GM23338 (cell line): Measurements from ENCODE around the gene PRAMEF17. TPM values are rescaled to one million over a fixed set of nuclear protein-coding genes. Genes with fewer than 3 reads are reported as not detected.
"Not testable (repeated sequence)": the region's sequence is repeated elsewhere in the genome, so short reads cannot be mapped to it uniquely, and the experiment has no call there.

Experiments used
- ATAC-seq: fragments of 200-7000 bp; cut with Tn5 transposase; 3 replicates; pipeline ENCODE4 v1.9.1; 2020
- DNase-seq: peaks from one replicate; pipeline ENCODE4 v3.0.0-alpha.2; 2015; ENCODE audit warnings: low spot score
- H2AFZ ChIP-seq: fragments of 200-600 bp; sonication (generic); 2 replicates; pipeline ENCODE4 v1.8.0; 2016; ENCODE audit warnings: antibody characterized with exemption, mild to moderate bottlenecking, moderate library complexity
- H3F3A ChIP-seq: fragments of 200-600 bp; sonication (generic); replicated peaks from 2 replicates; pipeline ENCODE4 v1.8.0; 2017; ENCODE audit warnings: antibody characterized with exemption, mixed run types, low read depth
- H3K27ac ChIP-seq: fragments of 200-600 bp; sonication (generic); 2 replicates; pipeline ENCODE4 v1.6.1; 2016; ENCODE audit warnings: low read depth
- H3K27me3 ChIP-seq: fragments of 200-600 bp; sonication (generic); 2 replicates; pipeline ENCODE4 v1.8.0; 2016; ENCODE audit warnings: mild to moderate bottlenecking, mixed run types, moderate library complexity; ENCODE audit not compliant: insufficient read depth
- H3K36me3 ChIP-seq: fragments of 200-600 bp; sonication (generic); 2 replicates; pipeline ENCODE4 v1.8.0; 2016; ENCODE audit warnings: mild to moderate bottlenecking; ENCODE audit not compliant: insufficient read depth
- H3K4me1 ChIP-seq: fragments of 200-600 bp; sonication (generic); 2 replicates; pipeline ENCODE4 v1.8.0; 2016; ENCODE audit warnings: mild to moderate bottlenecking, moderate library complexity; ENCODE audit not compliant: insufficient read depth
- H3K4me2 ChIP-seq: fragments of 200-600 bp; sonication (generic); 2 replicates; pipeline ENCODE4 v1.7.1; 2017; ENCODE audit warnings: mixed run types
- H3K4me3 ChIP-seq: fragments of 200-600 bp; sonication (generic); 2 replicates; pipeline ENCODE4 v1.6.1; 2016; ENCODE audit warnings: mixed run types
- H3K79me2 ChIP-seq: fragments of 200-600 bp; sonication (generic); replicated peaks from 2 replicates; pipeline ENCODE4 v1.8.0; 2017; ENCODE audit warnings: mild to moderate bottlenecking; ENCODE audit not compliant: insufficient read depth
- H3K9me2 ChIP-seq: fragments of 200-600 bp; sonication (generic); 2 replicates; pipeline ENCODE4 v1.8.0; 2017; ENCODE audit not compliant: insufficient read depth
- H4K20me1 ChIP-seq: fragments of 200-600 bp; sonication (generic); replicated peaks from 2 replicates; pipeline ENCODE4 v1.8.0; 2017; ENCODE audit warnings: mild to moderate bottlenecking; ENCODE audit not compliant: insufficient read depth
- H3K27ac Mint-ChIP-seq: 2 replicates; pipeline ENCODE4 v1.8.0; 2020; ENCODE audit warnings: inconsistent platforms, mild to moderate bottlenecking, moderate library complexity, mixed read lengths
- H3K27me3 Mint-ChIP-seq: 3 replicates; pipeline ENCODE4 v1.8.0; 2022; ENCODE audit warnings: low read depth, mild to moderate bottlenecking, moderate library complexity, mixed read lengths, inconsistent platforms; ENCODE audit not compliant: insufficient read depth, poor library complexity
- H3K36me3 Mint-ChIP-seq: 3 replicates; pipeline ENCODE4 v1.8.0; 2021; ENCODE audit warnings: low read depth, mild to moderate bottlenecking, inconsistent platforms, moderate library complexity, mixed read lengths
- H3K4me1 Mint-ChIP-seq: 3 replicates; pipeline ENCODE4 v1.8.0; 2020; ENCODE audit warnings: mild to moderate bottlenecking, inconsistent platforms, mixed read lengths
- H3K4me3 Mint-ChIP-seq: 3 replicates; pipeline ENCODE4 v1.8.0; 2021; ENCODE audit warnings: moderate library complexity, mild to moderate bottlenecking, inconsistent platforms, mixed read lengths
- H3K9me3 Mint-ChIP-seq: 3 replicates; pipeline ENCODE4 v1.8.0; 2020; ENCODE audit warnings: moderate library complexity, mild to moderate bottlenecking, inconsistent platforms, mixed read lengths
- polyA plus RNA-seq: library from polyadenylated mRNA; unstranded; fragments of >200 nt; fragmentation: Nextera tagmentation; extraction: Ambion mirVana; gene quantifications from 2 replicates; pipeline ENCODE4 v1.2.1, GENCODE V29; 2016
- total RNA-seq: library from RNA; depleted of rRNA; stranded (reverse); fragments of >200 nt; shearing (Covaris generic); gene quantifications from 2 replicates; pipeline ENCODE4 v1.2.3, GENCODE V29; 2014
- TF ChIP-seq, protein P1 (sequence below), 2 experiments: fragments of 200-600 bp in 1 of 2; sonication (generic) in 1 of 2; conservative IDR thresholded peaks; 2 replicates each; pipeline versions ENCODE4 v1.5.1 to v1.6.1; 2016 to 2017; ENCODE audit warnings: antibody characterized with exemption in 2 of 2, low read depth in 2 of 2, mild to moderate bottlenecking in 2 of 2, moderate library complexity in 1 of 2

The PRAMEF17 gene
- total and polyA plus RNA-seq, 2 experiments from 2014 or later: not detected

- H3F3A ChIP-seq, H3K27me3 ChIP-seq, H3K4me1 Mint-ChIP-seq, H3K9me2 ChIP-seq, H3K4me3 ChIP-seq, H3K4me1 ChIP-seq, H3K36me3 ChIP-seq, H3K27me3 Mint-ChIP-seq, H4K20me1 ChIP-seq, H3K27ac Mint-ChIP-seq, H3K27ac ChIP-seq, H3K4me2 ChIP-seq, ATAC-seq, H3K36me3 Mint-ChIP-seq, H3K79me2 ChIP-seq, H3K4me3 Mint-ChIP-seq, DNase-seq, H2AFZ ChIP-seq: not testable (repeated sequence)
- peaks cover 28% of the 10 kb centered on the region for H3K9me3 Mint-ChIP-seq
- TF ChIP-seq, protein P1, sequence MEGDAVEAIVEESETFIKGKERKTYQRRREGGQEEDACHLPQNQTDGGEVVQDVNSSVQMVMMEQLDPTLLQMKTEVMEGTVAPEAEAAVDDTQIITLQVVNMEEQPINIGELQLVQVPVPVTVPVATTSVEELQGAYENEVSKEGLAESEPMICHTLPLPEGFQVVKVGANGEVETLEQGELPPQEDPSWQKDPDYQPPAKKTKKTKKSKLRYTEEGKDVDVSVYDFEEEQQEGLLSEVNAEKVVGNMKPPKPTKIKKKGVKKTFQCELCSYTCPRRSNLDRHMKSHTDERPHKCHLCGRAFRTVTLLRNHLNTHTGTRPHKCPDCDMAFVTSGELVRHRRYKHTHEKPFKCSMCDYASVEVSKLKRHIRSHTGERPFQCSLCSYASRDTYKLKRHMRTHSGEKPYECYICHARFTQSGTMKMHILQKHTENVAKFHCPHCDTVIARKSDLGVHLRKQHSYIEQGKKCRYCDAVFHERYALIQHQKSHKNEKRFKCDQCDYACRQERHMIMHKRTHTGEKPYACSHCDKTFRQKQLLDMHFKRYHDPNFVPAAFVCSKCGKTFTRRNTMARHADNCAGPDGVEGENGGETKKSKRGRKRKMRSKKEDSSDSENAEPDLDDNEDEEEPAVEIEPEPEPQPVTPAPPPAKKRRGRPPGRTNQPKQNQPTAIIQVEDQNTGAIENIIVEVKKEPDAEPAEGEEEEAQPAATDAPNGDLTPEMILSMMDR (conservative IDR thresholded peaks at IDR 0.05; ENCODE audit: low read depth in 2 of 2): peak in 1 of 2 experiments; percentile 25; a peak in 2 of 4 replicates
Observed at GRCh38 chr1:13354475-13354874, 35.0 kb upstream of the PRAMEF17 start.

DNA sequence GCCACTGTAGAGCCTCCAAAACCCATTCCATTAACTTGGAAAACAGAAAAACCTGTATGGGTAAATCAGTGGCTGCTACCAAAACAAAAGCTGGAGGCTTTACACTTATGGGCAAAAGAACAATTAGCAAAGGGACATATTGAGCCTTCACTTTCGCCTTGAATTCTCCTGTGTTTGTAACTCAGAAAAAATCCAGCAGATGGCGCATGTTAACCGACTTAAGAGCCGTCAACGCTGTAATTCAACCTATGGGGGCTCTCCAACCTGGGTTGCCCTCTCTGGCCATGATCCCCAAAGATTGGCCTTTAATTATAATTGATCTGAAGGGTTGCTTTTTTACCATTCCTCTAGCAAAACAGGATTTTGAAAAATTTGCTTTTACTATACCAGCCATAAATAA, 32.7 kb upstream of the PRAMEF17 start:
- not testable (repeated sequence) for H3K9me2 ChIP-seq, H3K4me1 ChIP-seq, H3K27ac ChIP-seq, H3K79me2 ChIP-seq, H3F3A ChIP-seq, H3K27me3 Mint-ChIP-seq, H3K36me3 Mint-ChIP-seq, H3K4me2 ChIP-seq, H2AFZ ChIP-seq, H3K36me3 ChIP-seq, H3K27ac Mint-ChIP-seq, ATAC-seq, H4K20me1 ChIP-seq, H3K4me3 ChIP-seq, H3K4me3 Mint-ChIP-seq, H3K27me3 ChIP-seq, H3K4me1 Mint-ChIP-seq
- peak; percentile 87 for DNase-seq
- TF ChIP-seq, protein P1 (conservative IDR thresholded peaks at IDR 0.05; ENCODE audit: low read depth in 2 of 2): peak; percentile 52 to 63
- peaks cover 30% of the 10 kb centered on the region for H3K9me3 Mint-ChIP-seq

DNA sequence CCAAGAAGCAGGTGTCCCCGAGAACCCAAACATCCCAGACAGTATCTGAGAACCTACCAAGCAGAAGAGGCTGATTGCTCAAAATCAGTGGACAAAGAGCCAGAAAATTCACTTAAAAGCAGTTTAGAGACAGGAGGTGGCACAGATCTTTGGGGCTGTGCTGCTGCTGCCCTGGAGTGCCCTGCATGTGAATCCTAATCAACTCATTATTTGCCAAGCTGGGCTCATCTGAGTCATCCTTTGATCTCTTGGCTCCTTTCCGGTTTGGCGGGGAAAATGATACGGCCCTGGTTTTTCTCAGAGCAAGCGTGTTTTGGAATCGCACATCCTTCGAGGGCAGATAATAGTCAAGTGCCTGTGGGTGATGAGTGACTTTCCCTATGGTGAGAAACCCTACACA, 27.1 kb upstream of the PRAMEF17 start:
- H3K79me2 ChIP-seq, H3K4me3 ChIP-seq, ATAC-seq, H3K27ac ChIP-seq, H2AFZ ChIP-seq, H3K27ac Mint-ChIP-seq, H3F3A ChIP-seq, H3K4me3 Mint-ChIP-seq, H3K4me2 ChIP-seq, H3K36me3 Mint-ChIP-seq, H3K9me2 ChIP-seq, H3K4me1 Mint-ChIP-seq, DNase-seq, H3K27me3 Mint-ChIP-seq, H3K4me1 ChIP-seq, H3K27me3 ChIP-seq, H3K36me3 ChIP-seq, H4K20me1 ChIP-seq: not testable (repeated sequence)
- H3K9me3 Mint-ChIP-seq: peaks cover 37% of the 10 kb centered on the region

DNA sequence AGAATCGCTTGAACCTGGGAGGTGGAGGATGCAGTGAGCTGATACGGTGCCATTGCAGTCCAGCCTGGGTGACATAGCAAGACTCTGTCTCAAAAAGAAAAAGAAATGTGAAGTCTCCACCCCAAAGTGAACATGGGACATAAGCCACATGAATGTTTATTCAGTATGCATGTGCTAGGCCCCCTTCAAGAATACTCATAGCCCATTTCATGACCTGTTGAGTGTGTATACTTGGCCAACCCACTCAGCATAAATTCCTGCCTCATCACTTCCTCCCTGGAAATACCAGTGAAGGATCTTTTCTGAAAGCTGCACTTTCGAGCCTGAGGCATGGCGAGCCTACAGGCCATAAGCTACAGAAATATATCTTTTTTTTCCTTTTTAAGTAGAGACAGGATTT, 24.5 kb upstream of the PRAMEF17 start:
- Mint-ChIP-seq H3K36me3 (peaks cover 14% of the 10 kb centered on the region; the same call in 1 of the 3 replicates), H3K9me3 (peaks cover 59% of the 10 kb centered on the region)
- not testable (repeated sequence) for H2AFZ ChIP-seq, H3K27ac ChIP-seq, H3K27ac Mint-ChIP-seq, H3K4me3 Mint-ChIP-seq, H3K27me3 ChIP-seq, H4K20me1 ChIP-seq, H3F3A ChIP-seq, H3K4me1 Mint-ChIP-seq, H3K4me3 ChIP-seq, DNase-seq, H3K79me2 ChIP-seq, H3K4me2 ChIP-seq, ATAC-seq, H3K36me3 ChIP-seq, H3K9me2 ChIP-seq, H3K4me1 ChIP-seq, H3K27me3 Mint-ChIP-seq

DNA sequence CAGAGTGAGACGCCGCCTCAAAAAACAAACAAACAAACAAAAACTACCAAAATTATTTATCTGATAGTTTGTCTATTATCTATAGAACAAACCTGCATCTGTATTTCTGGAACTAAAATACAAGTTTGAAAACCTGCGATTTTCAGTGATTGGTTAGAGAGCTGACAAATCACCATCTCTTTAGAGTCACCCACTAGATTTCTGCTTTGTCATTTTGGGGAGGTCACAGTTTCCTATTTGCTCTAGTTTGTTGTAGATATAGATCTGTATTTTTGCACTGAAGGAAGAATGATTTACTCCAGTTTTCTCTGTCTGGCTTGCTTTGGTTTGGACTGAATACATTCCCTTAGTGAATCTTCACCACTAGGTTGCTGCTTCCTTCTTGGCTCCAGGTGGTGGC, 22.9 kb upstream of the PRAMEF17 start:
- not testable (repeated sequence) for H3K4me2 ChIP-seq, H3K4me3 Mint-ChIP-seq, H3K27ac ChIP-seq, DNase-seq, H3K4me1 ChIP-seq, H3F3A ChIP-seq, H3K36me3 ChIP-seq, ATAC-seq, H4K20me1 ChIP-seq, H3K79me2 ChIP-seq, H3K27ac Mint-ChIP-seq, H3K27me3 ChIP-seq, H3K4me3 ChIP-seq, H2AFZ ChIP-seq, H3K4me1 Mint-ChIP-seq, H3K27me3 Mint-ChIP-seq, H3K9me2 ChIP-seq
- Mint-ChIP-seq H3K36me3 (peaks cover 19% of the 10 kb centered on the region; the same call in 2 of the 3 replicates), H3K9me3 (peaks cover 58% of the 10 kb centered on the region)
